H9 (cell line): ENCODE data around the gene IGSF22. TPM values are rescaled to one million over a fixed set of nuclear protein-coding genes. Genes with fewer than 3 reads are reported as not detected.
A peak's percentile ranks its signal among the peaks of the same experiment; 100 is the strongest.

Experiments
- DNase-seq: peaks from one replicate; pipeline ENCODE4 v3.0.0-alpha.2; 2017
- H2AFZ ChIP-seq: one replicate; pipeline ENCODE4 v1.6.1; 2013; ENCODE audit warnings: mild to moderate bottlenecking, low read length, control low read depth, moderate library complexity
- H2AK5ac ChIP-seq: 2 replicates; pipeline ENCODE4 v1.6.1; 2013; ENCODE audit warnings: low read length, control low read depth, mixed read lengths; ENCODE audit not compliant: insufficient read length
- H2BK120ac ChIP-seq: one replicate; pipeline ENCODE4 v1.6.1; 2013; ENCODE audit warnings: low read depth, mild to moderate bottlenecking, low read length, control low read depth, inconsistent platforms; ENCODE audit not compliant: poor library complexity, severe bottlenecking
- H2BK12ac ChIP-seq: 2 replicates; pipeline ENCODE4 v1.6.1; 2013; ENCODE audit warnings: low read length, control low read depth, mixed read lengths, low read depth; ENCODE audit not compliant: insufficient read length
- H2BK15ac ChIP-seq: 2 replicates; pipeline ENCODE4 v1.6.1; 2013; ENCODE audit warnings: low read depth, low read length, control low read depth
- H2BK20ac ChIP-seq: one replicate; pipeline ENCODE4 v1.6.1; 2013; ENCODE audit warnings: low read depth, mild to moderate bottlenecking, low read length, control low read depth, inconsistent platforms; ENCODE audit not compliant: poor library complexity, severe bottlenecking
- H2BK5ac ChIP-seq: 2 replicates; pipeline ENCODE4 v1.6.1; 2013; ENCODE audit warnings: low read length, control low read depth, mixed read lengths; ENCODE audit not compliant: insufficient read length
- H3K14ac ChIP-seq: 2 replicates; pipeline ENCODE4 v1.6.1; 2013; ENCODE audit warnings: low read length, control low read depth; ENCODE audit not compliant: insufficient read depth
- H3K18ac ChIP-seq: 2 replicates; pipeline ENCODE4 v1.6.1; 2013; ENCODE audit warnings: low read depth, mild to moderate bottlenecking, mixed read lengths, low read length, control low read depth; ENCODE audit not compliant: insufficient read length
- H3K23ac ChIP-seq: 2 replicates; pipeline ENCODE4 v1.6.1; 2013; ENCODE audit warnings: low read length, control low read depth, mixed read lengths, low read depth; ENCODE audit not compliant: insufficient read length
- H3K23me2 ChIP-seq: 2 replicates; pipeline ENCODE4 v1.6.1; 2013; ENCODE audit warnings: low read depth, mild to moderate bottlenecking, mixed read lengths, low read length, control low read depth; ENCODE audit not compliant: insufficient read length, poor library complexity, severe bottlenecking
- H3K27ac ChIP-seq: 2 replicates; pipeline ENCODE4 v1.5.1; 2013; ENCODE audit warnings: low read length, control low read depth, mixed read lengths, low read depth; ENCODE audit not compliant: insufficient read length
- H3K27me3 ChIP-seq: 2 replicates; pipeline ENCODE4 v1.6.1; 2013; ENCODE audit warnings: low read length, control low read depth, inconsistent platforms; ENCODE audit not compliant: insufficient read depth
- H3K4ac ChIP-seq: 2 replicates; pipeline ENCODE4 v1.6.1; 2013; ENCODE audit warnings: low read depth, mild to moderate bottlenecking, control low read depth, inconsistent platforms, low read length, moderate library complexity
- H3K4me1 ChIP-seq: 2 replicates; pipeline ENCODE4 v1.6.1; 2013; ENCODE audit warnings: low read length, control low read depth, inconsistent platforms; ENCODE audit not compliant: insufficient read depth
- H3K4me2 ChIP-seq: 2 replicates; pipeline ENCODE4 v1.6.1; 2013; ENCODE audit warnings: low read length, control low read depth, mixed read lengths; ENCODE audit not compliant: insufficient read length, insufficient read depth
- H3K56ac ChIP-seq: 2 replicates; pipeline ENCODE4 v1.6.1; 2013; ENCODE audit warnings: low read depth, mild to moderate bottlenecking, mixed read lengths, low read length, control low read depth; ENCODE audit not compliant: insufficient read length
- H3K79me1 ChIP-seq: 2 replicates; pipeline ENCODE4 v1.6.1; 2013; ENCODE audit warnings: low read depth, mild to moderate bottlenecking, moderate library complexity, low read length, control low read depth, inconsistent platforms; ENCODE audit not compliant: insufficient read depth, poor library complexity, severe bottlenecking
- H3K79me2 ChIP-seq: 2 replicates; pipeline ENCODE4 v1.6.1; 2013; ENCODE audit warnings: low read length, control low read depth, inconsistent platforms; ENCODE audit not compliant: insufficient read depth
- H3K9ac ChIP-seq: 2 replicates; pipeline ENCODE4 v1.6.1; 2013; ENCODE audit warnings: low read length, control low read depth, mixed read lengths; ENCODE audit not compliant: insufficient read length; ENCODE audit errors: extremely low read depth
- H3K9me3 ChIP-seq: one replicate; pipeline ENCODE4 v1.6.1; 2013; ENCODE audit warnings: low read depth, low read length, inconsistent platforms; ENCODE audit not compliant: control insufficient read depth
- H3T11ph ChIP-seq: one replicate; pipeline ENCODE4 v1.6.1; 2013; ENCODE audit warnings: mild to moderate bottlenecking, low read length, control low read depth, inconsistent platforms
- H4K20me1 ChIP-seq: one replicate; pipeline ENCODE4 v1.6.1; 2013; ENCODE audit not compliant: control insufficient read depth, insufficient read length, insufficient read depth
- H4K5ac ChIP-seq: 2 replicates; pipeline ENCODE4 v1.6.1; 2013; ENCODE audit warnings: low read depth, mild to moderate bottlenecking, mixed read lengths, low read length, control low read depth; ENCODE audit not compliant: insufficient read length
- H4K8ac ChIP-seq: replicated peaks from 2 replicates; pipeline ENCODE4 v1.6.1; 2013; ENCODE audit warnings: low read length, control low read depth, mixed read lengths, low read depth; ENCODE audit not compliant: insufficient read length
- H4K91ac ChIP-seq: 2 replicates; pipeline ENCODE4 v1.6.1; 2013; ENCODE audit warnings: low read depth, mild to moderate bottlenecking, moderate library complexity, mixed read lengths, low read length, control low read depth; ENCODE audit not compliant: insufficient read length
- H3K27ac Mint-ChIP-seq, 3 experiments: 2 replicates in 2 of 3; 3 replicates in 1 of 3; pipeline ENCODE4 v1.8.0; 2020 to 2021; ENCODE audit warnings: mixed read lengths in 3 of 3, mild to moderate bottlenecking in 1 of 3, moderate library complexity in 1 of 3
- H3K27me3 Mint-ChIP-seq: 2 replicates; pipeline ENCODE4 v1.8.0; 2021; ENCODE audit warnings: low read depth, mild to moderate bottlenecking, moderate library complexity, mixed read lengths
- H3K36me3 Mint-ChIP-seq, 3 experiments: 2 replicates in 2 of 3; 3 replicates in 1 of 3; pipeline ENCODE4 v1.8.0; 2020 to 2021; ENCODE audit warnings: low read depth in 3 of 3, mixed read lengths in 3 of 3; ENCODE audit not compliant: insufficient read depth in 1 of 3
- H3K4me1 Mint-ChIP-seq, 2 experiments: 2 replicates each; pipeline ENCODE4 v1.8.0; 2020; ENCODE audit warnings: mixed read lengths in 2 of 2
- H3K4me3 Mint-ChIP-seq, 2 experiments: 2 replicates in 1 of 2; 3 replicates in 1 of 2; pipeline ENCODE4 v1.8.0; 2020 to 2021; ENCODE audit warnings: mild to moderate bottlenecking in 2 of 2, mixed read lengths in 2 of 2, moderate library complexity in 1 of 2
- H3K9me3 Mint-ChIP-seq, 2 experiments: 2 replicates in 1 of 2; 3 replicates in 1 of 2; pipeline ENCODE4 v1.8.0; 2020; ENCODE audit warnings: mild to moderate bottlenecking in 2 of 2, mixed read lengths in 2 of 2, moderate library complexity in 1 of 2
- CTCF ChIP-seq: fragments of 200-600 bp; sonication (generic); conservative IDR thresholded peaks from 3 replicates; pipeline ENCODE4 v1.8.0; 2021; ENCODE audit warnings: antibody characterized with exemption, mild to moderate bottlenecking
- WGBS: extraction: QIAGEN DNeasy Blood & Tissue Kit; methylation state at CpG from one replicate; pipeline ENCODE4 v1.1.7; 2013; ENCODE audit warnings: missing lambda C conversion rate, low lambda C conversion rate, mixed read lengths; ENCODE audit not compliant: insufficient read length; ENCODE audit errors: extremely low coverage; 5-methylcytosine and 5-hydroxymethylcytosine counted together
- total RNA-seq: library from RNA; stranded (reverse); gene quantifications from 2 replicates; pipeline ENCODE4 v1.2.1, GENCODE V29; 2021

Gene IGSF22
- total RNA-seq, 1 experiment from 2014 or later = 0.35 TPM

GRCh38 chr11:18706330-18707243 is 19.4 kb downstream of the IGSF22 start:
- no peak overlapping the region for H2AFZ ChIP-seq
- H3K36me3 Mint-ChIP-seq = no peaks in the 10 kb centered on the region
- no peak overlapping the region for H2BK15ac ChIP-seq
- H3K4ac ChIP-seq = no peak overlapping the region
- H2BK5ac ChIP-seq = no peak overlapping the region
- no peak overlapping the region for H2AK5ac ChIP-seq
- no peak for TF ChIP-seq CTCF
- H3K27me3 ChIP-seq = no peaks in the 10 kb centered on the region; the same call in 1 of the 2 replicates
- H3K56ac ChIP-seq = no peak overlapping the region
- H3K23ac ChIP-seq = no peak overlapping the region
- H4K5ac ChIP-seq = no peak overlapping the region
- no peak overlapping the region for H3T11ph ChIP-seq
- H2BK20ac ChIP-seq = no peak overlapping the region
- H3K4me1 Mint-ChIP-seq = peaks cover 3 to 10% of the 10 kb centered on the region in 2 experiments; a peak in 2 of 4 replicates
- no peaks in the 10 kb centered on the region for H3K79me1 ChIP-seq
- no CpG with 5 or more reads among the region's 34 CpGs for WGBS
- no peak overlapping the region for H4K8ac ChIP-seq
- no peak overlapping the region for H2BK12ac ChIP-seq
- H3K9ac ChIP-seq = no peak overlapping the region
- H3K27ac ChIP-seq = no peak overlapping the region
- H3K79me2 ChIP-seq = no peaks in the 10 kb centered on the region
- H2BK120ac ChIP-seq = no peak overlapping the region
- no peaks in the 10 kb centered on the region for H4K20me1 ChIP-seq
- no peak for DNase-seq
- H3K27me3 Mint-ChIP-seq = peaks cover 43% of the 10 kb centered on the region
- no peak overlapping the region for H3K14ac ChIP-seq
- H3K4me3 Mint-ChIP-seq = peak overlapping the region in 1 of 2 experiments; percentile 69; a peak in 2 of 5 replicates
- no peaks in the 10 kb centered on the region for H3K23me2 ChIP-seq
- H3K4me1 ChIP-seq = no peaks in the 10 kb centered on the region
- H3K18ac ChIP-seq = no peak overlapping the region
- no peaks in the 10 kb centered on the region for H3K9me3 Mint-ChIP-seq
- no peaks in the 10 kb centered on the region for H3K9me3 ChIP-seq
- H4K91ac ChIP-seq = no peak overlapping the region
- H3K4me2 ChIP-seq = no peak overlapping the region
- peak overlapping the region in 1 of 3 experiments; percentile 8; a peak in 1 of 7 replicates for H3K27ac Mint-ChIP-seq
